Stimulated activated CD4-positive, alpha-beta T cell treated with anti-CD3 and anti-CD28 coated beads, Interleukin-15, amount 100 ng/mL, for 1 hour (primary cell): ENCODE results near the gene RETREG1.
"Not testable (repeated sequence)": the region's sequence is repeated elsewhere in the genome, so short reads cannot be mapped to it uniquely, and the experiment has no call there.

Source experiments
- DNase-seq, 2 donors: peaks; one replicate each; pipeline ENCODE4 v3.0.0-alpha.2; 2020; ENCODE audit warnings: low read depth in 1 of 2, low spot score in 1 of 2

Gene RETREG1

DNA sequence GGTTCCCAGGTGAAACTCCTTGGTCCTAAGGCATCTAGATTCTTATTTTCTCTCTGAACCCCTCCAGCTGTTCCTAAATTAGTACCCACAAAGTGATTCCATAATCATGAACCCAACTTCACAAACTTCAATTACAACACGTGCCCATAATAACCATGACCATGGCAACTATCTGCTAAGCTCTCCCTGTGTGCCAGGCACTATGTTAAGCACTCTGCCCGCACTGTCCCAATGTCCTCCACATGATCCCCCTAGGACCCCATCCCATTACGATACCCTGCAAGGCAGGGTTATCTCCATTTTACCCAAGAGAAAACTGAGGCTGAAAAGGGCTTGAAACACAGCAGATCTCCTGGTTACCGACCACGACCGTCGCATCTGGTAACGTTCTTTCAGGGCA lies 125.9 kb downstream of the RETREG1 start:
- no peak for DNase-seq

GRCh38 chr5:16489322-16489791 lies 127.4 kb downstream of the RETREG1 start:
- no peak for DNase-seq

DNA sequence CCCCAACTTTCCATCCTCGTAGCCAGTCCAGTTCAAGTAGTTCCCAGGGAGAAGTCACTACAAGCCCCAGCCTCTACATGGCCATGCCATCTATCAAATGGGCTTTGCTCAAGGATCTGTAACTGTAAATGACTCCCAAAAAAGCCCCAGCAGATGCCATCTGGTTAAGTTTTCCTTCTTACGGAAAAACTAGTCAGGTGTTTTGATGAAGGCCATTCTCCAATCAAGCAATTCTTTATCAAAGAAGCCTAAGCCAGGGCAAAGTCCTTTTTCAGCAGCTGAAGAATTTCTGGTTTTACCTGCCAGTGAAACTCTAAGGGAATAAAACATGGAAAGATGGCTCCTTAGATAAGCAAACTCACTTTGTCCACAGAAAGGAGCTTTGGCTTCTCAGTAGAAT lies 129.3 kb downstream of the RETREG1 start:
- DNase-seq: no peak

DNA sequence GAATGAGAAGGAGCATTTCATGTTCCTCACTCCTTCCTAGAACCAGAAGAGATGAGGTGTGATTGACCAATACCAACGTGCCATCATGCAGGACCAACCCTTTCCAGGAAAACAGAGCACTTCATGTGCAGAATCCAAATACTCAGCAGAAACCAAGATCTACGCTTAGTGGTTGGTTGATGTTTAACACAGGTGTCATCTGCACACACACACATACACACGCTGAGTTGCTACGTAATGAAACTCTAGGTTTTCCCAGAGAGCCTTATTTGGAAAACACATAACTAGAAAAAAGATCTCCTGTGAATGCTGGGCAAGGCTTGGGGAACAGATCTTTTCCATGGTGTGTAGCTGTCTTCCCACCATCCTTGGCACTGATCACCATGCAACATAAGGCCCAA lies 130.1 kb downstream of the RETREG1 start:
- DNase-seq: no peak

- DNase-seq: no peak
These were observed 131.1 kb downstream of the RETREG1 start for GRCh38 chr5:16485656-16486055.

- DNase-seq: no peak
These were observed 132.7 kb downstream of the RETREG1 start for GRCh38 chr5:16484081-16484480.

DNA sequence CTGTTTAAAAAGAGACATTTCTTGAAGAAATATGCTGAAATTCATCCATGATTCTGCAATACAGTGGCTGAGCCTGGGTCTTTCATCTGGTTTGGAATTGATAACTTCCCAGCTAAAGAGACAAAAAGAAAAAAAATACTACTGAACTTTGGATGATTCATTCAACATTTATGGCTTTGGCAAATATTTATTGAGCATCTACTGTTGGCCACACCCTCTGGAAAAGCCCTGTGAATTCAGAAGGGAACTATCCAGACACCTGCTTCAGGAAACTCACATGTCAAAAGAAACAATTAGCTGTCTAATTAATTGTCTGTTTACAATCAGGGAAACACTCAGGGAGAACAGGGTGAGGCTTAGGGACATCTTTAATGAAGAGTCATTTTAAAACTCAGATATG lies 133.4 kb downstream of the RETREG1 start:
- DNase-seq: no peak

DNA sequence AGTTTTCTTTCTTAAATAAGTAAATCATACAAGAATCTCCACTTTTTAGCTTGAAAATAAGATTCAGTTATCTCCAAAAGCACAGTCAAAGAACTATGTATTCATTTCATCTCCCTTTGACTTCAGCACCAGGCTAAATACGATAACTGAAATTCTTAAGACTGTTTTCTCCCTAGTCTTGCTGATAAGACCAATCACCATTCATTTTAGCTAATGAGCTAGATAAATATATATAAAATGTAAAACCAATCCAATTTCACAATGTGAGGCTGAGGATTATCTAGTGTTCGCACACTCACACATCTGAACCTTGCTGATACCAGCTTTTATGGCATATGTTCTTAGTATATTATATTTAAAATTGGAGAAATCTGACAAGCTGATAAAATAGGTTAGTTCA lies 133.9 kb downstream of the RETREG1 start:
- no peak for DNase-seq

DNA sequence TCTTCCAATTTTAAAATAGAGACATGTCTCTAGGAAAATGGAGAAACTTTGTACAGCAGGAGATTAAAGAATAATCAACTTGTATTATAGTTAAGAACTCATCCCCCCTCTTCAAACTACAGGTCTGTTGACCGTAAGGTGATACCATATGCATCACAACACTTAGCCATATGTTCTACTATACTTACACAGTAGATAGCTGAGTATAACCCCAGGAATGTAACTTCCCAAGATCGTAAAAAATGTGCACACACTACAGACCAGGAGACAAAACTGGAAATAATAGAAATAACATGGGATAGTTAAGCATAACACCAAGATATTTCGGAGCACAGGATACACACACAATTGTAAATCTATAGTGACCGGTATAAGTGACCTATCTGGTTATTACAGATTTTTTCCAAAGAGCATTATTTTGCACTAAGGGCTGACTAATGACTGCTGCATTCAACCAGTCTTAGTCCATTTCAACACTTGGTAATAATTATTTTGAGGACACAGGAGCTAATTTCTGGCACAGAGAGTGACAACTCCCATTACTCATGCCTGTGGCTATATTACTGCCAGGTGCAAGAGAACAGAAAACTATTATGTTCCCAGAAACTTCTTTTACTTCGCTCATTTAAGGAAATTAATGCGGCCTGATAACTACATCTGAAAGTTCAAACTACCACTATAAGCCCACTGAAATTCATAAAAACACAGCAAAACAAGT lies 135.8 kb downstream of the RETREG1 start:
- no peak for DNase-seq

DNA sequence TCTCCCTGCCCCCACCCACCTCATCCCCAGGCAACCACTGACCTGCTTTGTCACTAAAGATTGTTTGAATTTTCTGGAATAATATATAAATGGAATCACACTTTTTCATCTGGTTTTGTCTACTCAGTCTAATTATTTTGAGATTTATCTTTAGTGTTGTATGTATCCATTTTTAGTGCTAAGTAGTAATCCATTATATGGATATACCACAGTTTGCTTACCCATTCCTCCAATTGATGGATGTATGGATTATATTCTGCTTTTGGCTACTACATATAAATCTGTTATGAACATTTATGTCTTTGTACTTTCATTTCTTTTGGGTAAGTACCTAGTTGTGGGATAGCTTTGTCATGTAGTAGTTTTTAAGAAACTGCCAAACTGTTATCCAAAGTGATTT lies 136.7 kb downstream of the RETREG1 start:
- no peak for DNase-seq

DNA sequence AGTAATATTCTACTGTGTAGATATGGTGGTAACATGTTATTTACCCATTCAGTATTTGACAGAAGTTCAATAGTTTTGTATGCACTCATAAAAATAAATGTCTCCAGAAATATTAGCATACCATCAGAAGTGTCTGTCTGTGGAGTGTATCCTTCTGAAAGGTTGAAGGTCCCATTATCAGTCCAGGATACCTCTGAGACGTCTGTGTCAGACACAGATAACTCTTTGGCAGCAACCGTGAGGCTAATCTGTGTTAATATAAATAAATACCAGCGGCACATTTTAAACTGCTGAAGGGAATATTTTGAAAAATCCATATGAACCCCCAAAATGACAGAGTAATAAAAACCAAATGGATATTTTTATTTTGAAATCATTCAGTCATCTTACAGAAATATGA lies 139.3 kb downstream of the RETREG1 start:
- DNase-seq: no peak

- DNase-seq: not testable (repeated sequence)
These were observed 140.4 kb downstream of the RETREG1 start for GRCh38 chr5:16476417-16476816.

DNA sequence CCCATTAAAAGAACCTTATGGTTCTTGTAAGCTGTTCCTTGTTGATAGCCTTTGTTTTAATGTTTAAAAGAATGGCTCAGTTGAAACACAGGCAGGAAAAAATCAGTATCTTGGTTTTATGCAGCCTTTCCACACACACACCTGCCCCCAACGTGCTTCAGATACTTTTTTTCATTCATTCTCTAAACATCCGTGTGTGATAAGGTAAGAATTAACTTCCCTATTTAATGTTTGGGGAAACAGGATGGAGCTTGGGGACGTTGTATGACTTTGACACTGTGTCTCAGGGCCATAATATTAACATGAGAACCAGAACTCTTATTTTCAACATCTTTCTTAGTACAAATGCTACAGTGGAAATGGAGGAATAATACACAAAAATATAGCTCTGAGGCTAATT lies 145.4 kb downstream of the RETREG1 start:
- DNase-seq: no peak

DNA sequence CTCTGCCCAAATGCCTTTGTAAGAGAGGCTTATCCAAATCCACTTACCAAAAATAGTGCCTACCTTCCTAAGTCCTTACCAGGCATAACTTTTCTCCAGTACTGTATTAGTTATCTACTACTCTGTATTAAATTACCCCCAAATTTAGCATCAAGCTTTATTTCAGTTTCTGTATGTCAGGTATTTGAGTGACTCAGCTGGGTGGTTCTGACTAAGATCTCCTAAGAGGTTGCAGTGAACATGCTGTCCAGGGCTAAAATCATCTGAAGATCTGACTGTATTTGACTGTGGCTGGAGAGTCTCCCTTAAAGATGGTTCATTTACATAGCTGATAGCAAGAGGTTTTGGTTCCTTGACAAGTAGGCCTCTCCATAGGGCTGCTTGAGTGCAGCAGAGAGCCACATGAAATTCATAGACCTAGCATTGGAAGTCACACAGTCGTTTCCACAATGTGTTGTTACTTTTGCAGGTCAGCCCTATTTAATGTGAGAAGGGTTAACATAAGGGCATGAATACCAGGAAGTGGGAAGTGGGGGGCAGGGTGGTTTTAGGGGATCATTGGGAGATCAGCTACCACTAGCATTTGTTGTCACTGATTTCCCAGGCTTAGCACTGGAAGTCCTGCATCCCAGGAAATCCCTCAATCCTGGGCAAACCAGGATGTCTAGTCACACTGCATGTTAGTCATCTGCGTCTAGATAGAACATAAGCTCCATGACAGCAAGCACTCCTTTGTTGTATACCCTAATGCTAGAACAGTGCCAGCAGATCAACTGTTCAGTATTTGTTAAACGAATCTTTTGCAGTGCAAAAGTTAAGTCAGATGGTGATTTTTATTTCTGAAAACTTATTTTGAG lies 149.2 kb downstream of the RETREG1 start:
- no peak for DNase-seq

- peak; percentile 72 to 76 for DNase-seq
These were observed 151.0 kb downstream of the RETREG1 start, which contains the start of gene ZNF622 for GRCh38 chr5:16465544-16466432. ZNF622 (minus strand) TSS chr5:16465800; CDS start chr5:16465665, 135 bp downstream.

- no peak for DNase-seq
These were observed 151.9 kb downstream of the RETREG1 start for GRCh38 chr5:16464664-16465543.

GRCh38 chr5:16464231-16464630 lies 152.6 kb downstream of the RETREG1 start:
- DNase-seq: no peak

DNA sequence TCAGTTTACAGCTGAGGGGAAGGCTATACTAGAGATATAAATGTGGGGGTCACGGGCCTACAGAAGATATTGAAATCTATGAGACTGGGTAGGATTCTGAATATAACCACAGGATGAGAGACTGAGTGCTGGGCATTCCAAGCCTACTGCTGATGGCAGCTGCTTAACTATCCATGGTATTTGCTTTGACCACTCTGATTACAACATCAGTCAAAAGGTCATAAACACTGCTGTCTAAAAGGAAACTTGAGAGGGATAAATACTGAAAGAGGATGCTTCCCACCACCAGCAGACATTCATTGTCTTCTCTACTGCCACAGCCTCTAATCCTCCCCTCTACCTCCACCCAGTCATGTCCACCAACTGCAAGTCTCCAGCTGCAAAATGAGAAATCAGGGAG lies 155.0 kb downstream of the RETREG1 start:
- DNase-seq: no peak

- DNase-seq: no peak
These were observed 155.8 kb downstream of the RETREG1 start for GRCh38 chr5:16461026-16461425.

DNA sequence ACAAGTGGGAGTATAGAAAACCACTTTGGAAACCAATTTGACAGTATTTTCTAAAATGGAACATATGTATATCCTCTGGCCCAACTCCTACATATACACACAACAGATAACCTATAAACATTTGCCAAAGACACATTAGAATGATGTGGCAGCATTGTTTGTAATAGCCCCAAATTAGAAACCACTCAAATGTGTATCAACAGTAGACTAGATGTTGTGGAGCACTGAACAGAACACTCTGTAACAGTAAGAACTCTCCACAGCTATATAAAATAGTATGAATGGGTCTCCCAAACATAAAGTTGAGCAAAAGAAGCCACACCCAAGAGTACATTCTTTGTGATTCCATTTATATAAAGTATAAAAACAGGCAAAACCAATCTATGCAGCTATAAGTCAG lies 157.3 kb downstream of the RETREG1 start:
- no peak for DNase-seq
